ENCODE measurements around the gene NSD2.

NSD2 gene

DNA sequence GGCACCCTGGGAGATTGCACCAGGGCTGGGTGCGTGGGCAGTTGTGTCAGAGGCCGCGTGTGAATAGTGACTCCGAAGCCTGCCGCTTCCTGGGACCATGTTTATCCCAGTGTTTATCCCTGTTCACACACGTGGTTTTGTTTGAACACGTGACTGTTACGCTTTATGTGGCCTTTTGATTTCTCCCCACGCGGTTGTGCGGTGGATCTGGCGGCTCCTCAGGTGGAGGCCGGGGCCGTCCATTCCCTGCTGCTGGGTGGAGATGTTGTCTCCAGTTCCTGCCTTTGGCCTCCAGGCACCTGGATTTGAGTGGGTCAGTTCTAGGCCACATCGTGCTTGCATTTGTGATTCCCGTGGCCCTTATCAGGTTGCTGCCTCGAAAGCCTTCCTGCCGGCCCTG lies 102.5 kb downstream of the NSD2 start:
- no peak for DNase-seq (ENCODE audit: low read depth)

DNA sequence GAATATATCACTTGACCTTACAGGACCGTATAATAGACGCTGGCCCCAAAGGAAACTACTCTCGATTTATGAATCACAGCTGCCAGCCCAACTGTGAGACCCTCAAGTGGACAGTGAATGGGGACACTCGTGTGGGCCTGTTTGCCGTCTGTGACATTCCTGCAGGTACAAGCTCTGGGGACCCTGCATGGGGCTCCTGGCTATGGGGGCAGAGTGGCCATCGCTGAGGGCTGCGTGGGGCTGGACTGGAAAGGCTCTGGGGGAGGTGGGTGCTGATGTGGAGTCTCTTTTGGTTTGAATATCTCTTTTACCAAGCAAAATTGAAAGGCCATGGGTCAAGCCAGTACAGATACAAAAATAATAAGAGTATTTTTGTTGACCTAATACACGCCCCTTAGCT lies 103.6 kb downstream of the NSD2 start:
- TF ChIP-seq, protein P1, sequence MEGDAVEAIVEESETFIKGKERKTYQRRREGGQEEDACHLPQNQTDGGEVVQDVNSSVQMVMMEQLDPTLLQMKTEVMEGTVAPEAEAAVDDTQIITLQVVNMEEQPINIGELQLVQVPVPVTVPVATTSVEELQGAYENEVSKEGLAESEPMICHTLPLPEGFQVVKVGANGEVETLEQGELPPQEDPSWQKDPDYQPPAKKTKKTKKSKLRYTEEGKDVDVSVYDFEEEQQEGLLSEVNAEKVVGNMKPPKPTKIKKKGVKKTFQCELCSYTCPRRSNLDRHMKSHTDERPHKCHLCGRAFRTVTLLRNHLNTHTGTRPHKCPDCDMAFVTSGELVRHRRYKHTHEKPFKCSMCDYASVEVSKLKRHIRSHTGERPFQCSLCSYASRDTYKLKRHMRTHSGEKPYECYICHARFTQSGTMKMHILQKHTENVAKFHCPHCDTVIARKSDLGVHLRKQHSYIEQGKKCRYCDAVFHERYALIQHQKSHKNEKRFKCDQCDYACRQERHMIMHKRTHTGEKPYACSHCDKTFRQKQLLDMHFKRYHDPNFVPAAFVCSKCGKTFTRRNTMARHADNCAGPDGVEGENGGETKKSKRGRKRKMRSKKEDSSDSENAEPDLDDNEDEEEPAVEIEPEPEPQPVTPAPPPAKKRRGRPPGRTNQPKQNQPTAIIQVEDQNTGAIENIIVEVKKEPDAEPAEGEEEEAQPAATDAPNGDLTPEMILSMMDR (conservative IDR thresholded peaks at IDR 0.05; ENCODE audit: low read depth, low read length), result no peak
- no peak overlapping the region for H3K4me3 ChIP-seq (ENCODE audit: low read depth, low read length)
- DNase-seq (ENCODE audit: low read depth), result no peak

More for the DNA sequence above, 102.5 kb downstream of the NSD2 start:
- TF ChIP-seq, protein P1 (conservative IDR thresholded peaks at IDR 0.05; ENCODE audit: low read depth, low read length), result no peak
- no peak overlapping the region for H3K4me3 ChIP-seq (ENCODE audit: low read depth, low read length)

DNA sequence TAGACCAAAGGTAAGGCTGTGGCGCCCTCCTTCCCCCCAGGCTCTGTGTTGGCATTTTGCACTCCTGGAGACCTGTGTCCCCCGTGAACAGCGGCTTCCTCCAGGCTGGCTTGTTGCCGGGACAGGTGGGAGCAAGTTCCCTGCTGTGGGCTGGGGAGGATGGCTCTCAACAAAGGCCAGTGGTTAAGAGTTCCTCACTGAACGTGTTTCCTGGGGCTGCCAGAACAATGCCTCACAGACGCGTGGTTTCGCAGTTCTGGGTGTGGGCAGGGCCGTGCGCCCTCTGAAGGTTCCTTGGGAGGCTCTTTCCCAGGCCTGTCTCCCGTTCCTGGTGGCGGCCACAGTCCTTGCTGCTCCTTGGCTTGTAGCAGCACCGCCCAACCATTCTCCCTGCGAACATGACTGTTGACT lies 104.2 kb downstream of the NSD2 start:
- no peak for DNase-seq (ENCODE audit: low read depth)
- no peak overlapping the region for H3K4me3 ChIP-seq (ENCODE audit: low read depth, low read length)
- TF ChIP-seq, protein P1 (conservative IDR thresholded peaks at IDR 0.05; ENCODE audit: low read depth, low read length), result no peak

DNA sequence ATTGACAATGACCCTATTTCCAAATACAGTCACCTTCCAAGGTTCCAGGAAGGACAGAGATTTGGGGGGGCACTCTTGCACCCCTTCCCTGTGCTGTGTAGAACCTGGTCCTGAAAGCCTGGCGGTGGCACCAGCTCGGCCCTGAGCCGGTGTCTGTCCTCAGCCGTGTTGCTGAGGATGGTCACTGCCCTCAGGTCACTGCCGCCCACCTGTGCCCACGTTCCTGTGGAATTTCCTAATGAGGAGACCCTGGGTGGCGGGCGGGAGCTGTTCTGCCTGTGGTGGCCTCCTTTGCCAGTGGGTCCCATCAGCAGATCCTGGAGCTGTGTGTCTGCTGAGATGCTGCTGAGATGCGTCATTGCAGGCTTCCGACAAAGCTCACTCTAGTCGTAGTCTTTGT lies 104.7 kb downstream of the NSD2 start:
- TF ChIP-seq, protein P1 (conservative IDR thresholded peaks at IDR 0.05; ENCODE audit: low read depth, low read length), result no peak
- H3K4me3 ChIP-seq (ENCODE audit: low read depth, low read length), result no peak overlapping the region
- DNase-seq (ENCODE audit: low read depth), result no peak

DNA sequence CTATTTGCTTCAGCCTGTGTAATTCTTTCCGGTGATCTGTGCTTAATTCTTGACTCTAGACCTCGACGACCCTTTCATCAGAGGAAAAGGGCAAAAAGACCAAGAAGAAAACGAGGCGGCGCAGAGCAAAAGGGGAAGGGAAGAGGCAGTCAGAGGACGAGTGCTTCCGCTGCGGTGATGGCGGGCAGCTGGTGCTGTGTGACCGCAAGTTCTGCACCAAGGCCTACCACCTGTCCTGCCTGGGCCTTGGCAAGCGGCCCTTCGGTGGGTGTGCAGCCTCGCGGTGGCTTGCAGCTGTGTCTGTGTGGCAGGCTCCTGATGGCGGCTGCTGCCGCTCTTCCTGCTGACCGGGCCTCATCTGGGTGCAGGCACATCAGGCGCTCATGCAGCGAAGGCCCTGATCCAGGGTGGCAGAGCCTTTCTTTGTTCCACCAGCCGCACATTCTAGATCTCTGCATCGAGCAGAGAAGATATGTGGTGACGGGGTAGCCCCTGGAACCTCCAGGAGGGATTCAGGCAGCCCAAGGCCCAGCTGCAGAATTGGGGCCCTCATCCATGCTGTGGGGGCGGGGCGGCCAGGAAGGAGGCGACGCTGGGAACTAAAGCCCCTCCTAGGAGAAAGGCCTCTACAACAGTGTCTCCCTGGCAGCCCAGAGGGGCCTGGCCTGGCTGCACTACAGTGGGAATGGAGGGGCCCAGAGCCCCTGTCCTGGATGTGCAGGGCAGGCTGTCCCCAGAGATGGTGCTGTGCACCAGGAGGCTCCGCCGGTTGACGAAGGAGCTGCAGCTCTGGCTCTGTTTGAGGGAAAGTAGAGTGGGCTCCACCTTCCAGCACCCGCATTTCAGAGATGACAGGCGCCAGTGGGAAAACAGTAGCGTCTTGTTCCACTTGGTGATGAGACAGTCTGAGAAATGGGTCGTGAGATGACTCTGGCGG lies 105.5 kb downstream of the NSD2 start:
- no peak for DNase-seq (ENCODE audit: low read depth)
- no peak overlapping the region for H3K4me3 ChIP-seq (ENCODE audit: low read depth, low read length)
- TF ChIP-seq, protein P1 (conservative IDR thresholded peaks at IDR 0.05; ENCODE audit: low read depth, low read length), result no peak

DNA sequence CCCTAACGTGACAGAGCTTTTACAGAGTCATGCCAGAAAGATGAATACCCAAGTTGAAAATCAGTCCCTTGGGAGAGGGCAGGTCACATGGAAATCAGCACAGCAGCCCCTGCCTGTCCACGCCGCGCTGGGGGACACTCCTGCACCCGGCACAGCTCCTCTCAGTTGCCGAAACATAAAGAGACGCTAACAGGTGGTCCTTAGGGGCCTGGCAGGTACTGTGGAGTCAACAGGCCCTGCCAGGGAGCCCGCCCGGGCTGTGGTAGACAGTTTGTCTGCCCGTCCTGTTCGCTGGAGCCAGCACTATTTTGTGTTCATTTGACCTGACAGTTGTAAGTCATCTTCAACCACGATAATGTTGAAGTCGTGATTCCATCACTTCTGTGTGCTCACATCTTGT lies 107.0 kb downstream of the NSD2 start:
- no peak for DNase-seq (ENCODE audit: low read depth)
- TF ChIP-seq, protein P1 (conservative IDR thresholded peaks at IDR 0.05; ENCODE audit: low read depth, low read length), result no peak
- no peak overlapping the region for H3K4me3 ChIP-seq (ENCODE audit: low read depth, low read length)
